LNCaP clone FGC (cell line): ENCODE measurements around the gene MFSD2B.

ENCODE experiments used
- DNase-seq: peaks from one replicate; pipeline ENCODE4 v3.0.0-alpha.2; 2011; ENCODE audit warnings: low read depth
- H3K4me3 ChIP-seq: 2 replicates; pipeline ENCODE4 v1.5.1; 2011; ENCODE audit warnings: mild to moderate bottlenecking, low read depth, low read length, control low read depth
- CTCF ChIP-seq: IDR thresholded peaks from 2 replicates; pipeline ENCODE4 v1.5.1; 2012; ENCODE audit warnings: mild to moderate bottlenecking; ENCODE audit not compliant: control insufficient read depth, insufficient read depth; ENCODE audit errors: extremely low read depth

Gene MFSD2B

GRCh38 chr2:24020244-24020643, 10.4 kb downstream of the MFSD2B start:
- H3K4me3 ChIP-seq, result no peak overlapping the region
- no peak for TF ChIP-seq CTCF
- DNase-seq, result no peak

- no peak overlapping the region for H3K4me3 ChIP-seq
- TF ChIP-seq CTCF, result no peak
- no peak for DNase-seq
Observed at GRCh38 chr2:24021122-24021998, 11.5 kb downstream of the MFSD2B start.

- TF ChIP-seq CTCF, result no peak
- no peak for DNase-seq
- no peak overlapping the region for H3K4me3 ChIP-seq
Observed at GRCh38 chr2:24022324-24022974, 12.6 kb downstream of the MFSD2B start.

GRCh38 chr2:24022975-24023575, 13.2 kb downstream of the MFSD2B start:
- no peak for DNase-seq
- no peak overlapping the region for H3K4me3 ChIP-seq

GRCh38 chr2:24024018-24024417, 14.1 kb downstream of the MFSD2B start:
- no peak for TF ChIP-seq CTCF
- DNase-seq, result no peak
- H3K4me3 ChIP-seq, result no peak overlapping the region

More at GRCh38 chr2:24022975-24023575, 13.2 kb downstream of the MFSD2B start:
- TF ChIP-seq CTCF, result no peak

- no peak for TF ChIP-seq CTCF
- no peak for DNase-seq
Observed at GRCh38 chr2:24024996-24025663, 15.2 kb downstream of the MFSD2B start.

More at GRCh38 chr2:24024996-24025663, 15.2 kb downstream of the MFSD2B start:
- no peak overlapping the region for H3K4me3 ChIP-seq
